Measurements from ENCODE around the gene ECT2L. TPM values are rescaled to one million over a fixed set of nuclear protein-coding genes. Genes with fewer than 3 reads are reported as not detected.

Gene ECT2L
- total and polyA plus RNA-seq, 2 donors (not counting 3 experiments of a cell fraction or from before 2014, with no cell fraction given), result not detected

DNA sequence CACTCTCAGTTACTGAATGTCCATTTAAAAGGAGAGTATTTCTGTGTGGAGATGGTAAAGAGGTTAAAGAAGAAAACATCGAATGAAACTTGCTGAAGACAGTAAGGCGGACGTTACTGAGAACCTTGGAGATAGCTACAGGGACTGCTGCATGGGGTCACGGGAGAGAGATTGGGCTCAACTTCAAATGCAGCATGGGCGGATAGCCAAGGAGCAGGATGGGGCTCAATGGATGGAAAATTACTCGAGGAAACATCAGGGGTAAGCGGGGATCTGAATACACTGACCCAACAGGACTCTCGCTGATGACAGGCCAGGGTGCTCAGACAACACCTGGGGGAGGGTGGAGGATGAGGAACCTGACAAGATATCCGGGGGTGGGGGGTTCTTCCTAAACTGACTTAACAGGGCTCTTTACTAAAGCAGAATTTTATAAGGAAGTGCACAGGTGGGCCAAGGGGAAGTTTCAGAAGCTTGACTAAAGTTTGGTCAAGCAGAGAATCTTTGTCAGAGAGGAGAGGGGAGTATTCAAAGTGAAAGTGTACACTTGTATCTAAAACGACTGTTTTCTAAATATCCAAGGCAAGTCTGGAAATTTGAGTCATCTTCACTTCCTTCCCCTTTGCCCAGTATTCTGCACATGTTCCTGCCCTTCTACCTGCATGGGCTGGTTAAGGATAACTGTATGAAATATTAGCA is 22.8 kb downstream of the ECT2L start:
- Histone ChIP-seq H3K4me1 (ENCODE audit: control insufficient read depth, extremely low read depth, insufficient read depth, low read length) (peaks cover 23% of the 10 kb centered on the region), H2AFZ (ENCODE audit: low read depth, low read length) (peak overlapping the region; percentile 85), H4K20me1 (replicated peaks; ENCODE audit: control insufficient read depth, extremely low read depth, insufficient read depth, low read length) (no peaks in the 10 kb centered on the region), H3K4me2 (ENCODE audit: insufficient read depth, low read length) (peak overlapping the region; percentile 59), H3K9me3 (replicated peaks; ENCODE audit: control insufficient read depth, insufficient read depth, low read length) (no peaks in the 10 kb centered on the region), H3K4me3 (replicated peaks in 1 of 3; ENCODE audit: insufficient read depth in 1 of 3, low read depth in 1 of 3, low read length in 3 of 3) (no peak overlapping the region), H3K79me2 (ENCODE audit: control insufficient read depth, insufficient read depth, low read length) (no peaks in the 10 kb centered on the region), H3K9ac (replicated peaks; ENCODE audit: extremely low read depth, insufficient read depth, low read length) (no peak overlapping the region), H3K27me3 (ENCODE audit: control insufficient read depth in 2 of 2, insufficient read depth in 2 of 2, low read length in 2 of 2) (no peaks in the 10 kb centered on the region), H3K27ac (ENCODE audit: insufficient read depth, low read depth, low read length) (no peak overlapping the region), H3K36me3 (ENCODE audit: control insufficient read depth in 2 of 2, extremely low read depth in 1 of 2, insufficient read depth in 2 of 2, low read length in 2 of 2) (no peaks in the 10 kb centered on the region), H3K9me1 (replicated peaks; ENCODE audit: control insufficient read depth, extremely low read depth, insufficient read depth, low read length) (no peaks in the 10 kb centered on the region)
- FAIRE-seq, result peak; percentile 77
- dilution Hi-C loops (cut with MboI; ENCODE audit: extremely low pct_ligation_motif_present, low sequenced_read_pairs) (no loop called here), intact Hi-C loops (cut with micrococcal nuclease) (loop anchor here (5.0 kb wide), 1 partner anchor 399 kb away; no protein-coding TSS in a partner anchor)
- ChIA-PET POLR2A (no interaction called here), CTCF (interaction anchor here (0.6 to 3.1 kb wide), 4 partner anchors 170 to 1292 kb away, joined by 3 to 14 read pairs (median 6); partner anchors contain the start of gene REPS1)
- DNase-seq (ENCODE audit: low read depth, low spot score), result peak; percentile 19
- TF ChIP-seq, protein P1, sequence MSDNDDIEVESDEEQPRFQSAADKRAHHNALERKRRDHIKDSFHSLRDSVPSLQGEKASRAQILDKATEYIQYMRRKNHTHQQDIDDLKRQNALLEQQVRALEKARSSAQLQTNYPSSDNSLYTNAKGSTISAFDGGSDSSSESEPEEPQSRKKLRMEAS (IDR thresholded peaks at IDR 0.05; ENCODE audit: insufficient read depth, insufficient read length), result no peak
- no peak for TF ChIP-seq POLR2AphosphoS5 (IDR thresholded peaks at IDR 0.05; ENCODE audit: insufficient read depth, low read depth, low read length)
- no peak for TF ChIP-seq EZH2 (IDR thresholded peaks at IDR 0.05; ENCODE audit: borderline replicate concordance, low read depth, low read length, severe bottlenecking)
- no peak for TF ChIP-seq MYC (IDR thresholded peaks at IDR 0.05; ENCODE audit: low read depth, low read length)
- peak; percentile 27 for TF ChIP-seq JUN (IDR thresholded peaks at IDR 0.05; ENCODE audit: borderline replicate concordance, insufficient read depth, insufficient read length, low read depth)
- TF ChIP-seq FOS (IDR thresholded peaks at IDR 0.05; ENCODE audit: borderline replicate concordance, insufficient read depth, low read length), result peak; percentile 51
- no peak for TF ChIP-seq POLR2A (IDR thresholded peaks at IDR 0.05; ENCODE audit: low read depth, low read length)
- no peak for TF ChIP-seq GATA2 (IDR thresholded peaks at IDR 0.05; ENCODE audit: insufficient read depth, insufficient read length, low read depth, low read length)
- TF ChIP-seq, protein P2, sequence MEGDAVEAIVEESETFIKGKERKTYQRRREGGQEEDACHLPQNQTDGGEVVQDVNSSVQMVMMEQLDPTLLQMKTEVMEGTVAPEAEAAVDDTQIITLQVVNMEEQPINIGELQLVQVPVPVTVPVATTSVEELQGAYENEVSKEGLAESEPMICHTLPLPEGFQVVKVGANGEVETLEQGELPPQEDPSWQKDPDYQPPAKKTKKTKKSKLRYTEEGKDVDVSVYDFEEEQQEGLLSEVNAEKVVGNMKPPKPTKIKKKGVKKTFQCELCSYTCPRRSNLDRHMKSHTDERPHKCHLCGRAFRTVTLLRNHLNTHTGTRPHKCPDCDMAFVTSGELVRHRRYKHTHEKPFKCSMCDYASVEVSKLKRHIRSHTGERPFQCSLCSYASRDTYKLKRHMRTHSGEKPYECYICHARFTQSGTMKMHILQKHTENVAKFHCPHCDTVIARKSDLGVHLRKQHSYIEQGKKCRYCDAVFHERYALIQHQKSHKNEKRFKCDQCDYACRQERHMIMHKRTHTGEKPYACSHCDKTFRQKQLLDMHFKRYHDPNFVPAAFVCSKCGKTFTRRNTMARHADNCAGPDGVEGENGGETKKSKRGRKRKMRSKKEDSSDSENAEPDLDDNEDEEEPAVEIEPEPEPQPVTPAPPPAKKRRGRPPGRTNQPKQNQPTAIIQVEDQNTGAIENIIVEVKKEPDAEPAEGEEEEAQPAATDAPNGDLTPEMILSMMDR (IDR thresholded peaks at IDR 0.05; ENCODE audit: extremely low read depth in 1 of 2, insufficient read depth in 1 of 2, low read depth in 1 of 2, low read length in 2 of 2), result no peak
- no TSS peak for BruUV-seq (replicated peaks)

All from endothelial cell of umbilical vein (primary cell).